Caco-2 (cell line): ENCODE measurements around the gene RECK. TPM values are rescaled to one million over a fixed set of nuclear protein-coding genes. Genes with fewer than 3 reads are reported as not detected.

Experiments
- BruUV-seq: library from RNA; stranded (reverse); fragments of 400-500 nt; replicated peaks from 2 replicates; lab custom pipeline; 2021; lab: Mats Ljungman, UMichigan
- CTCF ChIA-PET: fragments of 300-600 bp; sonication (Branson Sonifier 250); formaldehyde crosslinking; loops from one replicate; lab custom pipeline; 2022; ENCODE audit warnings: antibody characterized with exemption; lab: Charles Lee
- POLR2A ChIA-PET: fragments of 300-600 bp; sonication (Branson Sonifier 250); formaldehyde crosslinking; loops from one replicate; lab custom pipeline; 2022; ENCODE audit warnings: antibody characterized with exemption; lab: Charles Lee
- DNase-seq, 2 experiments: peaks; one replicate each; pipeline versions ENCODE4 v3.0.0 to v3.0.0-alpha.2; 2020 to 2022
- H3K27me3 ChIP-seq: replicated peaks from 2 replicates; pipeline ENCODE4 v1.6.0; 2011; ENCODE audit warnings: low read length; ENCODE audit not compliant: control insufficient read depth, insufficient read depth
- H3K36me3 ChIP-seq: 2 replicates; pipeline ENCODE4 v1.5.1; 2011; ENCODE audit warnings: low read length; ENCODE audit not compliant: control insufficient read depth, insufficient read depth
- H3K4me1 ChIP-seq: fragments of 250-450 bp; sonication (Bioruptor Pico); 2 replicates; pipeline ENCODE4 v1.5.1; 2020; ENCODE audit warnings: mild to moderate bottlenecking
- H3K4me3 ChIP-seq: 2 replicates; pipeline ENCODE4 v1.5.1; 2011; ENCODE audit warnings: low read depth, mild to moderate bottlenecking, control low read depth, low read length
- H3K9me3 ChIP-seq: fragments of 250-450 bp; sonication (Bioruptor Pico); 2 replicates; pipeline ENCODE4 v1.5.1; 2020; ENCODE audit warnings: mild to moderate bottlenecking, moderate library complexity
- H3K27ac Mint-ChIP-seq: one replicate; pipeline ENCODE4 v1.8.0; 2022; ENCODE audit warnings: mixed read lengths; ENCODE audit not compliant: unreplicated experiment
- H3K27me3 Mint-ChIP-seq: one replicate; pipeline ENCODE4 v1.8.0; 2022; ENCODE audit warnings: mixed read lengths; ENCODE audit not compliant: insufficient read depth, unreplicated experiment
- H3K36me3 Mint-ChIP-seq: one replicate; pipeline ENCODE4 v1.8.0; 2022; ENCODE audit warnings: mild to moderate bottlenecking, mixed read lengths; ENCODE audit not compliant: insufficient read depth, unreplicated experiment
- H3K4me1 Mint-ChIP-seq: one replicate; pipeline ENCODE4 v1.8.0; 2022; ENCODE audit warnings: low read depth, mixed read lengths; ENCODE audit not compliant: unreplicated experiment
- H3K4me3 Mint-ChIP-seq: one replicate; pipeline ENCODE4 v1.8.0; 2022; ENCODE audit warnings: mild to moderate bottlenecking, moderate library complexity, mixed read lengths; ENCODE audit not compliant: unreplicated experiment
- H3K9me3 Mint-ChIP-seq: one replicate; pipeline ENCODE4 v1.8.0; 2022; ENCODE audit warnings: mixed read lengths; ENCODE audit not compliant: unreplicated experiment
- CTCF ChIP-seq, 2 experiments: fragments of 200-600 bp in 1 of 2; IDR thresholded peaks; 1 replicate in 1 of 2; 2 replicates in 1 of 2; pipeline versions ENCODE4 v1.5.1 to v1.8.0; 2011 to 2022; ENCODE audit warnings: antibody characterized with exemption in 1 of 2, control low read depth in 1 of 2, inconsistent platforms in 1 of 2, low read depth in 1 of 2, low read length in 1 of 2, mild to moderate bottlenecking in 1 of 2, moderate library complexity in 1 of 2; ENCODE audit not compliant: insufficient read depth in 1 of 2, severe bottlenecking in 1 of 2, unreplicated experiment in 1 of 2
- intact Hi-C: fragments of 100-400 bp; cut with micrococcal nuclease; formaldehyde crosslinking; loops from one replicate; pipeline ENCODE4 v1.10.0; 2022; ENCODE audit not compliant: unreplicated experiment
- total RNA-seq: library from RNA; stranded (reverse); gene quantifications from 2 replicates; pipeline ENCODE4 v1.2.3, GENCODE V29; 2022

The RECK gene
- total RNA-seq, 1 experiment from 2014 or later: 1.8 TPM

GRCh38 chr9:36141288-36141687, 104.6 kb downstream of the RECK start:
- no peaks in the 10 kb centered on the region for H3K4me1 Mint-ChIP-seq
- CTCF ChIA-PET: no interaction called here
- no peak for TF ChIP-seq CTCF (IDR thresholded peaks at IDR 0.05; ENCODE audit: insufficient read depth in 1 of 2, low read depth in 1 of 2, low read length in 1 of 2, severe bottlenecking in 1 of 2, unreplicated experiment in 1 of 2)
- no peaks in the 10 kb centered on the region for H3K36me3 ChIP-seq
- H3K27me3 Mint-ChIP-seq: peaks cover 5% of the 10 kb centered on the region
- POLR2A ChIA-PET: no interaction called here
- 0 out of 2 replicates have a peak, but pooled peaks cover 3% of the 10 kb centered on the region for H3K4me1 ChIP-seq
- no peak overlapping the region for H3K27ac Mint-ChIP-seq
- peaks cover 14% of the 10 kb centered on the region for H3K9me3 Mint-ChIP-seq
- H3K4me3 Mint-ChIP-seq: no peak overlapping the region
- no peak for DNase-seq
- H3K36me3 Mint-ChIP-seq: peaks cover 9% of the 10 kb centered on the region
- peaks cover 6% of the 10 kb centered on the region; the same call in 1 of the 2 replicates for H3K9me3 ChIP-seq
- no peaks in the 10 kb centered on the region for H3K27me3 ChIP-seq
- no TSS peak for BruUV-seq
- no peak overlapping the region for H3K4me3 ChIP-seq
- intact Hi-C loops: loop anchor here (1.0 kb wide), 1 partner anchor 25 kb away; no protein-coding TSS in a partner anchor

- H3K4me1 ChIP-seq: 0 out of 2 replicates have a peak, but pooled peaks cover 3% of the 10 kb centered on the region
- H3K27me3 ChIP-seq: no peaks in the 10 kb centered on the region
- Mint-ChIP-seq H3K4me3 (no peak overlapping the region), H3K27me3 (peaks cover 5% of the 10 kb centered on the region), H3K27ac (no peak overlapping the region), H3K36me3 (peaks cover 9% of the 10 kb centered on the region), H3K4me1 (no peaks in the 10 kb centered on the region), H3K9me3 (peaks cover 15% of the 10 kb centered on the region)
- H3K9me3 ChIP-seq: peaks cover 6% of the 10 kb centered on the region; the same call in 1 of the 2 replicates
- no TSS peak for BruUV-seq
- intact Hi-C loops: loop anchor here (1.0 kb wide), 1 partner anchor 25 kb away; no protein-coding TSS in a partner anchor
- no peak for TF ChIP-seq CTCF (IDR thresholded peaks at IDR 0.05; ENCODE audit: insufficient read depth in 1 of 2, low read depth in 1 of 2, low read length in 1 of 2, severe bottlenecking in 1 of 2, unreplicated experiment in 1 of 2)
- H3K36me3 ChIP-seq: no peaks in the 10 kb centered on the region
- ChIA-PET CTCF (no interaction called here), POLR2A (no interaction called here)
- no peak for DNase-seq
- H3K4me3 ChIP-seq: no peak overlapping the region
Measured at GRCh38 chr9:36141761-36142160, 105.0 kb downstream of the RECK start.

- Histone ChIP-seq H3K36me3 (no peaks in the 10 kb centered on the region), H3K4me1 (no peaks in the 10 kb centered on the region), H3K4me3 (no peak overlapping the region), H3K9me3 (peaks cover 6% of the 10 kb centered on the region; the same call in 1 of the 2 replicates), H3K27me3 (no peaks in the 10 kb centered on the region)
- BruUV-seq: no TSS peak
- peaks cover 1% of the 10 kb centered on the region for H3K36me3 Mint-ChIP-seq
- ChIA-PET CTCF (no interaction called here), POLR2A (no interaction called here)
- no peak overlapping the region for H3K4me3 Mint-ChIP-seq
- H3K4me1 Mint-ChIP-seq: no peaks in the 10 kb centered on the region
- peaks cover 15% of the 10 kb centered on the region for H3K9me3 Mint-ChIP-seq
- H3K27me3 Mint-ChIP-seq: peaks cover 5% of the 10 kb centered on the region
- no peak for TF ChIP-seq CTCF (IDR thresholded peaks at IDR 0.05; ENCODE audit: insufficient read depth in 1 of 2, low read depth in 1 of 2, low read length in 1 of 2, severe bottlenecking in 1 of 2, unreplicated experiment in 1 of 2)
- DNase-seq: no peak
- intact Hi-C loops: no loop called here
- H3K27ac Mint-ChIP-seq: no peak overlapping the region
Measured at GRCh38 chr9:36142510-36143244, 106.0 kb downstream of the RECK start.
